ENCODE data around the gene BLTP3B. TPM values are rescaled to one million over a fixed set of nuclear protein-coding genes. Genes with fewer than 3 reads are reported as not detected.
"Not testable (repeated sequence)": the region's sequence is repeated elsewhere in the genome, so short reads cannot be mapped to it uniquely, and the experiment has no call there.

The BLTP3B gene, protein sequence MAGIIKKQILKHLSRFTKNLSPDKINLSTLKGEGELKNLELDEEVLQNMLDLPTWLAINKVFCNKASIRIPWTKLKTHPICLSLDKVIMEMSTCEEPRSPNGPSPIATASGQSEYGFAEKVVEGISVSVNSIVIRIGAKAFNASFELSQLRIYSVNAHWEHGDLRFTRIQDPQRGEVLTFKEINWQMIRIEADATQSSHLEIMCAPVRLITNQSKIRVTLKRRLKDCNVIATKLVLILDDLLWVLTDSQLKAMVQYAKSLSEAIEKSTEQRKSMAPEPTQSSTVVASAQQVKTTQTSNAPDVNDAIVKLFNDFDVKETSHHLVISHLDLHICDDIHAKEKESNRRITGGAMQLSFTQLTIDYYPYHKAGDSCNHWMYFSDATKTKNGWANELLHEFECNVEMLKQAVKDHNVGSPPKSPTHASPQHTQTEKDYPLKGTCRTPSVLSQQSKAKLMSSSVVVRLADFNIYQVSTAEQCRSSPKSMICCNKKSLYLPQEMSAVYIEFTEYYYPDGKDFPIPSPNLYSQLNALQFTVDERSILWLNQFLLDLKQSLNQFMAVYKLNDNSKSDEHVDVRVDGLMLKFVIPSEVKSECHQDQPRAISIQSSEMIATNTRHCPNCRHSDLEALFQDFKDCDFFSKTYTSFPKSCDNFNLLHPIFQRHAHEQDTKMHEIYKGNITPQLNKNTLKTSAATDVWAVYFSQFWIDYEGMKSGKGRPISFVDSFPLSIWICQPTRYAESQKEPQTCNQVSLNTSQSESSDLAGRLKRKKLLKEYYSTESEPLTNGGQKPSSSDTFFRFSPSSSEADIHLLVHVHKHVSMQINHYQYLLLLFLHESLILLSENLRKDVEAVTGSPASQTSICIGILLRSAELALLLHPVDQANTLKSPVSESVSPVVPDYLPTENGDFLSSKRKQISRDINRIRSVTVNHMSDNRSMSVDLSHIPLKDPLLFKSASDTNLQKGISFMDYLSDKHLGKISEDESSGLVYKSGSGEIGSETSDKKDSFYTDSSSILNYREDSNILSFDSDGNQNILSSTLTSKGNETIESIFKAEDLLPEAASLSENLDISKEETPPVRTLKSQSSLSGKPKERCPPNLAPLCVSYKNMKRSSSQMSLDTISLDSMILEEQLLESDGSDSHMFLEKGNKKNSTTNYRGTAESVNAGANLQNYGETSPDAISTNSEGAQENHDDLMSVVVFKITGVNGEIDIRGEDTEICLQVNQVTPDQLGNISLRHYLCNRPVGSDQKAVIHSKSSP (N-terminal part only)
- 18.5 and 25.1 TPM in 2 replicates for total RNA-seq (2014; rRNA removed; shearing (Covaris generic))

DNA sequence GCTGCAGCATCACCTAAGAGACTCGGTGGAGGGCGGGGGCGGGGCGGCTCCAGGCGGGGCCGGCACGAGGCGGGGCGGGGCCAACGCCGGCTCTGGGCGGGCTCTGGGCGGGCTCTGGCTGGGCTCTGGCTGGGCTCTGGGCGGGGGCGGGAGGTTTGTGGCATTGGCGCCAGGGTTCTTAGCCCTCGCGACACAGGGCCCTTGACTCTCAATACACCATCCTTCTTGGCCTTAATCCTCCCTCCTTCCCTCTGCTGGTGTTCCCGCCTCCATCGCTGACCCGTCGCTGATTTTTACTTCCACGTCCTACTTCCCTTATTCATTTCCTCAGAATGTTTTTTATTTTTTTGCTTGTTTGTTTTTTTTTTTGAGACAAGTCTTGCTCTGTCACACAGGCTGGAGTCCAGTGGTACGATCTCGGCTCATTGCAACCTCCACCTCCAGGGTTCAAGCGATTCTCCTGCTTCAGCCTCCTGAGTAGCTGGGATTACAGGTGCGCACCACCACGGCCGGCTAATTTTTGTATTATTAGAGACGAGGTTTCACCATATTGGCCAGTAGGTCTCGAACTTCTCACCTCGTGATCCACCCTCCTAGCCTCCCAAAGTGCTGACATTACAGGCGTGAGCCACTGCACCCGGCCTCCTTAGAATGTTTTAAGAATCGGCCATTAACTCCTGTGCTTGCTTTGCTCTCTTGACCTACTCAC lies at the start of gene BLTP3B:
Gene BLTP3B, minus strand, starts transcription at position 24 of the 709 bp plus-strand sequence. CDS start 239 bp downstream, outside the sequence.
- peak; percentile 85 for DNase-seq (ENCODE audit: low read depth)

DNA sequence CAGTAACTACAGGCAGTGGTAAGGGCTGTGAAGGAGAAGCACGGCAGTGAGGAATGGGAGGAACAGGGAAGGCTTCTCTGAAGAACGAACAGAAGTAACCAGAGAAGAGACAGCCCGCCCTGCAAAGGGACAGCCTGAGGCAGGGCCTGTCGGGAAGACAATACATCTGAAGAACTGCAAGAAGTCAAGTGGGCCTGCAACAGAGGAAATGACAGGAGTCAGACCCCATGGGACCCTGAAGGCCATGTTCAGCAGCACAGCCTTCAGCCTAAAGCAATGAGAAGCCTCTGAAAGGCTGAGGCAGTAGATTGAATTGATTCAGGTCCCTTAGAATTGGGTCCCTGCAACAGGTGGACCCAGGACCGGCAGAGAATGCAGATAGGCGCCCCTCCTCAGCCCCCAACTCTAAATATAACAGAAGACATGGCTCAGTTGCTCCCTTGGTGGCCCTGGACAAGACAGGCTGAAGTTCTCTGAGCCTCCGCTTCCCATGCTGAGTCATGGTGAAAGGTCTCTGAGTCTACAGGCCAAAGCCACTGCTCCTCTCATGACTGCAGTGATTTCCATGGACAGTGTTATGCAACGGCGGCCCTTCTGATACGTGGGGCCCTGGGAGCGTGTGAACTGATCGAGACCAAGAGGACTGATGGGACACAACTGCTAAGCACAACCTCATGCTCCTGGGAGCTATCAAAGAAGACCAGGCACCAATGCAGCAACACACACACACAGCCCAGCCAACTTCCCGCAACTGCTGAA lies 47.1 kb upstream of the BLTP3B start:
- no peak for DNase-seq (ENCODE audit: low read depth)

DNA sequence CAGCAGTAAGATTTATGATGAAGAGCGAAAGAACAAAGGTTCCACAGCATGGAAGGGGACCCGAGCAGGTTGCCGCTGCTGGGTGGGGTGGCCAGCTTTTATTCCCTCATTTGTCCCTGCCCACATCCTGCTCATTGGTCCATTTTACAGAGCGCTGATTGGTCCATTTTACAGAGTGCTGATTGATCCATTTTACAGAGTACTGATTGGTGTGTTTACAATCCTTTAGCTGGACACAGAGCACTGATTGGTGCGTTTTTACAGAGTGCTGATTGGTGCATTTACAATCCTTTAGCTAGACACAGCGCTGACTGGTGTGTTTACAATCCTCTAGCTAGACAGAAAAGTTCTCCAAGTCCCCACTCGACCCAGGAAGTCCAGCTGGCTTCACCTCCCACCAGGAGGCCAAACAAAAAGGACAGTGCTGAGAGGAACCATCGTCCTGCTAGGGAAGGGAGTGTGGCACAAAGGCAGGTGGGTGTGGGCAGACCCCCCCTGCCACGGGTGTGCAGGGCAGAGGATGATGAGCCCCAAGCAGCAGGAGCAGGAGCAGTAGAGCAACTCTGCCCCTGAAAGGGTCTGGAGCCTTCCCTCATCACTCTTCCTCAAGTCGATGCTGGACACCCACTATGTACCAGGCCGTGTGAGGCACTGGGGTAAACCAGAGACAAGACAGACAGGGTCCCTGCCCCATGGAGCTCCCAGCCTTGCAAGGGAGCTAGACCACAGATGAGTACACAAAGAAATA lies 46.4 kb upstream of the BLTP3B start:
- DNase-seq (ENCODE audit: low read depth), result not testable (repeated sequence)

DNA sequence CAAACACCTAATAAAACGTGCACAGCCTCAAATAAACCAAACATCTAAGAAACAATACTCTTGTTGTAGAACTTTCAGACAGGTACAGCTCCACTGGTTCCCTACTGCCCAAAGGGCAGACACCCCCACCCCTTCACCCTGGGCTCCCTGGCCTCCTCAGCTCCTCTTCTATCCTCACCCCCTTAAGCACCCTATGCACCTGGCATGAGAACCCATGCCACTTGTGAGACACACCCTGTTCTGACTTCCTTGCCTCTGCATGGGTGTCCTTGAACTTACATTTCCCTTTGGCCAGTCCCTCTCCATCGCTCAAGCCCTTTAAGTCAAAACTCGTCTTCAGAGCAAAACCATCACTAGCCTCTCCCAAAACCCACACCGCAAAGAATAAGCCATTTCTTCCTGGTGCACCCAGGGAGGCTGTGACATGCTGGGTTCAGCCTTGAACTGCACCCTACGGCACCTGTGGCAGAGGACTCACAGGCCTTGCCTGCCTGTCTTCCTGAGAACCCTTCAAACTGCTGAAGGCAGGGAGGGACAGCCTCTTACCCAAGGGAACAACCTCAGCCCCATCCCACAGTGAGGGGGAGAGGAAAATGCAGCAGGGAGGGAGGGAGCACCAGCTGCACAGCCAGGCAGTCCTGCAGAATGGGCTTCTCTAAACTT lies 45.3 kb upstream of the BLTP3B start:
- no peak for DNase-seq (ENCODE audit: low read depth)

DNA sequence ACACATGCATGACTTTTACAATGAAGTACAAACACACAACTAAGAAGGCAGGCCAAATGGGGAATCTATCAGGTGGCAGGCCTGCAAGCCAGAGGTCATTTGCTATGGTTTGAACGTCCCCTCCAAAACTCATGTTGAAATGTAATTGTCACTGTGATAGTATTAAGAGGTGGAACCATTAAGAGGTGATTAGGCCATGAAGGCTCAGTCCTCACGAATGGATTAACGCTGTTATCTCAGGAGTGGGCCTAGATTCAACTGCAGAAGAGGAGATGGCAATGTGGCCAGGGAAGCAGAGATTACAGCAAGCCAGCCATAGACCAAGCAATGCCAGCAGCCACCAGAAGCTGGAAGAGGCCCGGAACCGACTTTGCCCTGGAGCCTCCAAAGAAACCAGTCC lies 44.4 kb upstream of the BLTP3B start:
- DNase-seq (ENCODE audit: low read depth), result no peak

DNA sequence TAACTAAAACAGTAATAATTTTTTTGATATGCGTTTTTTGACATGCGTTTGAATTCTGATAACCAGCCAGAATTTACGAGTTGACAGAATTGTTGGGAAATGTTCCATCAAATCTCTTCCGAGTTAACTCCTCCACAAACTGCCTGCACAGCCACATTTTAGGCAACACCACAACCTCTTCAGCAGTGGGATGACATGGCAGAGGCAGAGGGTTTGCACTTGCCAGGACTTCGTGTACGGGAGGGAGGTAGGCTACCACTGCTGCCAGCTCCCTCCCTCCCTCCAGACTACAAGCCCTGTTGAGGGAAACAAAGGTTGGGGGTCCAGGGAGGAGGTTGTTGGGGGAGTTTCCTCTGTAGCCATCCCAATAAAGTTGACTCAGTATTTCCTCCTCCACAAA lies 43.4 kb upstream of the BLTP3B start:
- DNase-seq (ENCODE audit: low read depth), result no peak

DNA sequence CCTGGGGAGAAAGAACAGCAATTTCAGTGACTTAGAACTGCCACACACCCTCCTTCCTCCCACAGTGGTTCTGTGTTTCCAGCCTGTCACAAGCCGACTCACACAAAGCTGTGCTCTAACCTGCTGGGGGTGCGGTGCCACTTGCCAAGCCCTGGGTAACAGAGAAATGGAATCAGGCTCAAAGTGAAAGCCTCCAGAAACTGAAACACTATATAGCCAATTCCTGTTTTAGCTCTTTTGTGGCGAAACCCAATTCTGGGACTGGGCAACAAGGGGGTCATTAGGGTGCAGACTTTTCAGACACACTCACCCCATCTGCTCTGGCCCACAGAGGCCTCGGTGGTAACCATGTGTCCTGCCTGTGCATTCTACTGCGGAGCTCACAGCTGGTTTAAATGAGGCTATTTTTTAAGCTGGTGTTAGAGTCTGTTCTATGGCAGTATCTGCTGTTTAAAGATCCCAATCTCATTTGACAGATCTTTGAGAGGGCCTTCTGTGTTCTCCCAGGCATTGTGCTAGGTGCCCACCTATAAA lies 42.8 kb upstream of the BLTP3B start:
- no peak for DNase-seq (ENCODE audit: low read depth)

DNA sequence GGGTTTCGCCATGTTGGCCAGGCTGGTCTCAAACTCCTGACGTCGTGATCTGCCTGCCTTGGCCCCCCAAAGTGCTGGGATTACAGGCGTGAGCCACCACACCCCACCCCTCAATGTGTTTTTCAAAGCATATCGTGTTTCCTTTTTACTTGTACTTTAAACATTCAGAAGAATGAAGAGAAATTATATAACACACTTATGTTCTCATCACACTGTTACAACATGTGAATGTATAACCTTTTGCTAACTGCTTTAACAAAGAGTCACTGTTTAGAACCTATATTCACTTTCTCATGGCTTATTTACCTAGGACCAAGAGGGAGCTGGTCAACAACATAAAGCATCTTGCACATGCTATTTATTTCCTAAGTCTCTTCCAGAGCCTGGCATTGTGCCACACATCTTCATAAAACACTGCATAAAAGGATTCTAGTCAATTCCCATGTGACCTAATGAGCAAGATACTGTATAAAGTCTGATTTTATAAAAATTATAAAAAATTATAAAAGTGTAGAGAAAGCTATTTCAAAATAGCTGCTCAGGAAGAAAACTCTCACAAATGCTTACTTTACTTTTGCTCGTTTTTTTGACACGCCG lies 42.0 kb upstream of the BLTP3B start:
- DNase-seq (ENCODE audit: low read depth), result no peak

DNA sequence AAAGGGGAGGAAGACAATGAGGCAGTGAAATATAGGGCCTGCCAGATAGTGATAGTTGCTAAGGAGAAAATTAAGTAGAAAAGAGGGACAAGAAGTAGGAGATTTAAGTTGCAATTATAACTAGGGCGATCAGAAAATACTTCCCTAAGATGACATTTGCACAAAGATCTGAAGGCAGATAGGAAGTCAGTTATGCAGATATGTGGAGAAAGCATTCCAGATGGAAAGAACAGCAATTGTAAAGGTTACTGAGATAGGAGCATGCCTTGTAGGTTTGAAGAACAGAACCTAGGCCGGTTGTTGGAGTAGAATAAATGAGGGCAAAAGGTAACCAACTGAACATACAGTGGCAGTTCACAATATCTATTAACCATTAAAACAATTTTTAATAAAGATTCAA lies 36.6 kb upstream of the BLTP3B start:
- DNase-seq (ENCODE audit: low read depth), result no peak

DNA sequence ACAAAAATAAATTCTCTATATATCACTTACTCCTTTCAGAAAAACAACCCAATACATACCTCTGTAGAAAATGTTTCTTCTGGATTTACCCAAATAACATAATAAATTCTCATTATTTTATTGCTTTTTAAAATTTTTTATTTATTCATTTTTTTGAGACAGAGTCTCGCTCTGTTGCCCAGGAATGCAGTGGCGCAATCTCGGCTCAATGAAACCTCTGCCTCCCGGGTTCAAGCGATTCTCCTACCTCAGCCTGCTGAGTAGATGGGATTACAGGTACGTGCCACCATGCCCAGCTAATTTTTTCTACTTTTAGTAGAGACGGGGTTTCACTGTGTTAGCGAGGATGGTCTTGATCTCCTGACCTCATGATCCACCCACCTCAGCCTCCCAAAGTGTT lies 33.8 kb upstream of the BLTP3B start:
- not testable (repeated sequence) for DNase-seq (ENCODE audit: low read depth)

DNA sequence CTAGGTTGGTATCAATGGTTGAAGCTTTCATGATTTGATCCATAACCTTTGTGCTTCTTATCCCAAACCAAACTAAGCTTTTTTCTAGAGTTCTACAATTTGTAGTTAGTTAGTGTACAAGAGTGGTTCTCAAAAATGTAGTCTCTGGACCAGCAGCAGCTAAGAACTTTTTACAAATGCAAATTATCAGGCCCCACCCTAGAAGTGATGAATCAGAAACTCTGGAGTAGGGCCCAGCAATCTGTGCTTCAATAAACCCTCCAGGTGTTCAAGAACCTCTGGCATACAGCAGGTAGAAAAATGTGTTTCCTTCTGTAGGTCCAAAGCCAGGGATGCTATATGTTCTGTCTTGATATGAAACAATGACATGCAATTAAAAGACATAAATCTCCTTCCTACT lies 31.8 kb upstream of the BLTP3B start:
- no peak for DNase-seq (ENCODE audit: low read depth)

DNA sequence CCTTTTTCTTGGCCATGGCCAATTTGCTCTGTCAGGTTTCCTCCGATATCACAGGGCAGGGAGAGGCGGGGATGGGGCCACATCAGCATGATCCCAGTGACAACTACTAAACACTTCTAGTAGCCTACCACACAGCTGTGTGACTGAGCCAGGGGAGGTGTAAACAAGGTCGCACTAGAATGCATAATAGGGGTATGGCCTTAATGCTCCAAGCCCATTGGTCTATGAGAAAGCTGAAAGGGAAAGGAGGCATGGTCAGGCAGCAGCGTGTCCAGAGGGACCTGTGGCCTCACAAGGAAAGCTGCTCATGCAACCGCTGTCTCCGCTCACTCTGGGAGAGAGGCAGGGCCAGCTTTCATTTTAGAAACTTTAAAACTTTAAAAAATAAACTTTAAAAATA lies 30.4 kb upstream of the BLTP3B start:
- DNase-seq (ENCODE audit: low read depth), result no peak

DNA sequence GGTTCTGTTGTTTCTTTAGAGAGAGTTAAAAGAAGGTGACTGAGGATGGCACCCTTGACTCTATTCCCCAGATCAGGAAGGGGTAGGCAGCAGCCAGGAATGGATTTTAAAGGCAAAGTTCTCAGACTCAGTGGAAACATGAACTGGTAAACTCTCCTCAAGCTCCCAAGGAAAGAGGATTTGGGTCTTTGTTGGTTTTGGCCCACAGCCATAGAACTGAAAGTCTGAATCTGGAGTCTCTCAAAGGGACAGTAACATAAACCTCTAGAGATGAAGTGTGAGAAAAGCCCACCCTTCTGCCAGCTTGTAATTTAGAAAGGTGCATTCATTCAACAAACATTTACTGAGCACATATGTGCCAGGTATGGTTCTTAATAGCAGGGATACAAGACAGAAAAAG lies 28.6 kb upstream of the BLTP3B start:
- DNase-seq (ENCODE audit: low read depth), result no peak

DNA sequence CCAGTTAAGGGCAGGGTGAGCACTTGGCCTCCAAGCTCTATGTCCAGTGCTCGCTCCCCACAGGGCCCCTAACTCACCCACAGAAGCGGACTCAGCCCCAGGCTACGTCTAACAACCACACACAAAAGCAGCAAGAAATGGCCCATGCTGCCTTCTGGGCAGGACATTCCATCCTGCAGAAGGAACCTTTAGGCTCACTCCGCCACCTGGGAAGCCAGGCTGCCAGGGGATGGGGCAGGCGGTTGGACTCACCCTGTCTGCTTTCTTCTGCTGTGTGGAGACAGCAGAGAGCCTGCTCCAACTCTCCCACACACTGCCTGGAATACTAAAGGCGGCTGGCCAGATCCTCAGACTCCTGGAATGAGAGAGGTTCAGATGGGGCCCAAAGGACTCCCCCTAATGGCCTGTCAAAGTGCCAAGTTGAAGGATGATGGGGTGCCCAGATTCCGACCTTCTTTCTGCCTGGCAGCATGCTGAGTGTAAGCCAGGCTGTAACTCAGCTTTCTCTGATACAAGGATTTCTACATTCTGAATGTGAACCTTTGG lies 27.7 kb upstream of the BLTP3B start:
- no peak for DNase-seq (ENCODE audit: low read depth)

DNA sequence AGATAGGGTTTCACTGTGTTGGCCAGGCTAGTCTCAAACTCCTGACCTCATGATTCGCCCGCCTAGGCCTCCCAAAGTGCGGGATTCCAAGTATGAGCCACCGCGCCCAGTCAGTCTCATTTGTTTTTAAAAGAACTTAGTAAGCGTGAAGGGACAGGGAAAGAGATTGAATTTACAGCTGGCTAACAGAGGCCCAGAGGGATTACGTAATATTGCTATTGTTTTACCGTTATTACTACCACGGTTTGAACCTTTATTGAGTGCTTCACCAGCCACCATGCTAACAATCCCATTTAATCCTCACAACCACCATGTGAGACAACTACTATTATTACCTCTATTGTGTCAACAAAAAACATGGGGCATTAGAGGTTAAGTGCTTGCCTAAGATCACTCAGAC lies 26.7 kb upstream of the BLTP3B start:
- DNase-seq (ENCODE audit: low read depth), result no peak

DNA sequence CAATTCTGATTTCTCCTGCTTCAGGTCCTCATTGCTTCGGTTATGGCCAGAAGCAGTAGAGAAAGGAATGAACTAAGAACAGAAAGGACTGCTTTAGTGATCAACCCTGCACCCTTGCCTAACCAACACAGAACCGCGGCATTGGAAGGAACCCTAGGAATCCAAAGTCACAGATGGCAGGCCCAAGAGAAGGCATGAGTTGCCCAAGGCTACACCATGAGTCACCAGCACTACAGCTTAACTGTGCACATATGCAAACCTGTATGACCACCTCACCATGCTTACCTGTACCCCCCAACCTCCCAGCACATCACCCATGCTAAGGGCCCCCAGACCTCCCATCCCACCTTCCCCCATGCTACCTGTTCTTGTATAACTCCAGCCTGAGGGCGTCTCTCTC lies 25.9 kb upstream of the BLTP3B start:
- peak; percentile 37 for DNase-seq (ENCODE audit: low read depth)

DNA sequence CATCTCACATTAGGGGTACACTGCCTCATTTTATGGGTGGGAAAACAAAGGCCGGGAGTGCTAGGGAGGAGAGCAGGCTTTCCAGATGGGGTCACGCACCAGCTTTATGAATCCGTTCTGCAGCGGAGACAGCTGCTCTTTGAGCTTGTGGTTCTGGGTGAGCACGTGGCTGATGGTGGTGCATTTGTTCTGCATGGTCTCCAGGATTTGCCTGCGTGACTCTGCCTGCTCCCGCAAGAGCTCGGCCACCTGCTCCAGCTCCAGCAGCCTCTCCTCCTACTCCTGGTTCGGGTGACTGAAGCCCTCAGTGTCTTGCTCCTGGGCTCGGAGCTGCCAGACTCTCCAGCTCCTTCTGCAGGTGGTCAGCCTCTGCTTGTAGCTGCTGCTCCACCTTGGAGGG lies 23.6 kb upstream of the BLTP3B start:
- no peak for DNase-seq (ENCODE audit: low read depth)

DNA sequence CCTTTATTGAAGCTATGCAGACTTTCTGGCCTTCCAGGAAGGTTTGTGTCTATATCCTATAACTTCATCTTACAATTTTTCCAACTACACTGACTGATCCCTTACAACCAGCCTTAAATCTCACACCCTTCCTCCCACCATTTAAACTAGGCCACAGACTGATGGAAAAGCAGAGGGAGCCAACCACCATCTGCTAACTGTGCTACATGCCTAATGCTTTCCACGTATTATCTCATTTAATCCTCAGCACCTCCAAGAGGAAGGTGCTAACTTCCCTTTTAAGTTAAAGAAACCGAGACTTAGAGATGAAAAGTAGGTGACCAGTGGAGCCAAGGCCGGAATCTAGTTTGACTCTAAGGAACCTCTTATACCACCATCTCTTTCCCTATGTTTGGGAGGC lies 22.7 kb upstream of the BLTP3B start:
- DNase-seq (ENCODE audit: low read depth), result no peak
